Mesendoderm (in vitro differentiated cells): ENCODE measurements around the gene LARP6.
A peak's percentile ranks its signal among the peaks of the same experiment; 100 is the strongest.

Experiments used
- DNase-seq: peaks from one replicate; pipeline ENCODE4 v3.0.0; 2013
- H2AK5ac ChIP-seq: 2 replicates; pipeline ENCODE4 v1.6.1; 2013; ENCODE audit warnings: low read length, inconsistent platforms
- H2BK120ac ChIP-seq: 2 replicates; pipeline ENCODE4 v1.6.1; 2013; ENCODE audit warnings: low read depth, mild to moderate bottlenecking, low read length, moderate library complexity, mixed read lengths
- H2BK15ac ChIP-seq: replicated peaks from 2 replicates; pipeline ENCODE4 v1.6.1; 2013; ENCODE audit warnings: low read depth, mild to moderate bottlenecking, moderate library complexity
- H2BK5ac ChIP-seq: 2 replicates; pipeline ENCODE4 v1.6.1; 2013; ENCODE audit warnings: low read length, inconsistent platforms
- H3K18ac ChIP-seq: 2 replicates; pipeline ENCODE4 v1.6.1; 2013; ENCODE audit warnings: mild to moderate bottlenecking, low read length, mixed read lengths
- H3K23ac ChIP-seq: one replicate; pipeline ENCODE4 v1.6.1; 2013; ENCODE audit warnings: low read length
- H3K27ac ChIP-seq: 2 replicates; pipeline ENCODE4 v1.5.1; 2013; ENCODE audit warnings: low read depth, mild to moderate bottlenecking, inconsistent platforms, low read length, moderate library complexity
- H3K27me3 ChIP-seq: 2 replicates; pipeline ENCODE4 v1.6.1; 2013; ENCODE audit warnings: low read length, control low read depth, mild to moderate bottlenecking, inconsistent platforms; ENCODE audit not compliant: insufficient read depth, poor library complexity
- H3K36me3 ChIP-seq: 2 replicates; pipeline ENCODE4 v1.6.1; 2013; ENCODE audit warnings: low read length, inconsistent platforms; ENCODE audit not compliant: control insufficient read depth, insufficient read depth
- H3K4ac ChIP-seq: one replicate; pipeline ENCODE4 v1.6.1; 2013; ENCODE audit warnings: low read depth, mild to moderate bottlenecking, low read length, moderate library complexity
- H3K4me1 ChIP-seq: 2 replicates; pipeline ENCODE4 v1.6.1; 2013; ENCODE audit warnings: low read depth, low read length, inconsistent platforms; ENCODE audit not compliant: control insufficient read depth
- H3K4me2 ChIP-seq: 2 replicates; pipeline ENCODE4 v1.6.1; 2013; ENCODE audit warnings: low read length
- H3K4me3 ChIP-seq: 2 replicates; pipeline ENCODE4 v1.5.1; 2013; ENCODE audit warnings: mild to moderate bottlenecking, low read length
- H3K56ac ChIP-seq: one replicate; pipeline ENCODE4 v1.6.1; 2013; ENCODE audit warnings: low read length
- H3K79me1 ChIP-seq: 2 replicates; pipeline ENCODE4 v1.6.1; 2013; ENCODE audit warnings: low read length, inconsistent platforms
- H3K79me2 ChIP-seq: 2 replicates; pipeline ENCODE4 v1.6.1; 2013; ENCODE audit warnings: mild to moderate bottlenecking, low read length; ENCODE audit not compliant: control insufficient read depth, insufficient read depth
- H3K9ac ChIP-seq: 2 replicates; pipeline ENCODE4 v1.6.1; 2013; ENCODE audit warnings: low read length, inconsistent platforms
- H4K5ac ChIP-seq: one replicate; pipeline ENCODE4 v1.6.1; 2013; ENCODE audit warnings: low read length
- H4K8ac ChIP-seq: one replicate; pipeline ENCODE4 v1.6.1; 2013; ENCODE audit warnings: low read depth, mild to moderate bottlenecking, control low read depth, low read length, moderate library complexity
- WGBS: extraction: QIAGEN DNeasy Blood & Tissue Kit; methylation state at CpG from one replicate; pipeline ENCODE4 v1.1.7; 2013; ENCODE audit warnings: low lambda C conversion rate, missing lambda C conversion rate; ENCODE audit not compliant: insufficient coverage; ENCODE audit errors: extremely low coverage; 5-methylcytosine and 5-hydroxymethylcytosine counted together

Gene LARP6

DNA sequence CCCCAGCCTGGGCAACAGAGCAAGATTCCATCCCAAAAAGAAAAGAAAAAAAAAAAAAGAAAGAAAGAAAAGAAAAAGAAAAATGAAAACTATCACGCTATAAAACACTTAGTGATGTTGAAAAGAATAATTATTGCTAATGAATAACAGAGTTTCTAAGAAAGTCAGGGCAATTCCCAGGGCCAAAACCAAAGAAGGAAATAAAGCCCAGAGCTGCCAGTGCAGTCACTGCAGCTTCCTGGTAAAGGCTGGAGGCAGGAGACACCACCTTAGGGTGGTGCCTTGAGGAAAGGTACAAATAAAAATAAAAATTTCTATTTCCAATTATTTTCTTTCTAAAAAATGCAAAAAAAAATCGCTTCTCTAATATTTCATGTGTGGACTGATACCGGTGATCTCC, 70.9 kb downstream of the LARP6 start:
- peaks cover 8% of the 10 kb centered on the region for H3K4me1 ChIP-seq
- no peak overlapping the region for H3K27ac ChIP-seq
- no peak for DNase-seq

DNA sequence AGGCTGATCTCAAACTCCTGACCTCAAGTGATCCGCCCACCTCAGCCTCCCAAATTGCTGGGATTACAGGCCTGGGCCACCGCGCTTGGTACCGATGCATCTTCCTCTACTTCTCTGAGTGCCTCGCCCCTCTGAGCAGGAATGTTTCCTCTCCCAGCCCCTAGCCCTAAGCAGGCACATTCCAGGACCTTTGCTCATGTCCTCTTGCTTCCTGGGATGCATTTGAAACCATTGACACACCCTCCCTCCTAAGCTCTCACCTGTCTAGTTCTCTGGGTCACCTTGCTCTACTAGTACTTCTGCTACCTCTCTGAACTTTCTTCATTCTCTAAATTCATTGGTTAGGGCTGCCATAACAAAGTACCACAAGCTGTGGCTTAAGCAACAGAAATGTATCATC, 72.7 kb downstream of the LARP6 start:
- Histone ChIP-seq H4K8ac (no peak overlapping the region), H3K4me1 (peaks cover 8% of the 10 kb centered on the region), H3K27me3 (no peaks in the 10 kb centered on the region), H3K79me2 (no peaks in the 10 kb centered on the region), H3K4me3 (no peak overlapping the region), H3K9ac (no peak overlapping the region), H3K4ac (no peak overlapping the region), H2AK5ac (no peak overlapping the region), H3K18ac (no peak overlapping the region), H2BK120ac (no peak overlapping the region), H3K27ac (no peak overlapping the region), H2BK5ac (no peak overlapping the region), H3K36me3 (no peaks in the 10 kb centered on the region), H3K4me2 (no peak overlapping the region), H3K23ac (no peak overlapping the region), H4K5ac (no peak overlapping the region), H2BK15ac (no peak overlapping the region), H3K79me1 (no peaks in the 10 kb centered on the region), H3K56ac (no peak overlapping the region)
- peak; percentile 85 for DNase-seq
- WGBS, result no CpG with 5 or more reads among the region's 5 CpGs

More for the DNA sequence above, 70.9 kb downstream of the LARP6 start:
- no CpG with 5 or more reads among the region's 3 CpGs for WGBS
- Histone ChIP-seq H3K9ac (no peak overlapping the region), H3K36me3 (no peaks in the 10 kb centered on the region), H3K23ac (no peak overlapping the region), H2AK5ac (no peak overlapping the region), H2BK15ac (no peak overlapping the region), H3K4ac (no peak overlapping the region), H3K4me3 (no peak overlapping the region), H4K5ac (no peak overlapping the region), H3K79me1 (no peaks in the 10 kb centered on the region), H3K27me3 (no peaks in the 10 kb centered on the region), H4K8ac (no peak overlapping the region), H2BK5ac (no peak overlapping the region), H3K4me2 (no peak overlapping the region), H3K56ac (no peak overlapping the region), H3K79me2 (no peaks in the 10 kb centered on the region), H2BK120ac (no peak overlapping the region), H3K18ac (no peak overlapping the region)
